ENCODE results near the gene BRME1. TPM values are rescaled to one million over a fixed set of nuclear protein-coding genes. Genes with fewer than 3 reads are reported as not detected.

The BRME1 gene
- total and polyA plus RNA-seq, 2 of the 13 experiments (the other 11 are each of a cell fraction or from before 2014, with no cell fraction given) = 0.74 to 1.5 TPM

GRCh38 chr19:13833330-13834243, 72.3 kb downstream of the BRME1 start (continued):
- 0 out of 2 replicates have a peak, but pooled peaks have one; percentile 11 for TF ChIP-seq ZNF772 (CRISPR knock-in tag; IDR thresholded peaks at IDR 0.05)
- no peak for TF ChIP-seq ZNF775 (CRISPR knock-in tag; IDR thresholded peaks at IDR 0.05; ENCODE audit: borderline replicate concordance)
- peak; percentile 47 for TF ChIP-seq SALL1 (CRISPR knock-in tag; IDR thresholded peaks at IDR 0.05)
- peak; percentile 84; the same call in 1 of the 2 replicates for TF ChIP-seq BCL3 (CRISPR knock-in tag; IDR thresholded peaks at IDR 0.05)
- peak; percentile 68 for TF ChIP-seq POLR2G (IDR thresholded peaks at IDR 0.05; ENCODE audit: low read depth, low read length)
- 0 out of 2 replicates have a peak, but pooled peaks have one; percentile 52 for TF ChIP-seq HDAC1 (CRISPR knock-in tag; IDR thresholded peaks at IDR 0.05)
- TF ChIP-seq HOXA3 (CRISPR knock-in tag; IDR thresholded peaks at IDR 0.05) = peak; percentile 50
- TF ChIP-seq ZNF574 (CRISPR knock-in tag; IDR thresholded peaks at IDR 0.05) = peak; percentile 40; the same call in 1 of the 2 replicates
- no peak for TF ChIP-seq NAIF1 (CRISPR knock-in tag; IDR thresholded peaks at IDR 0.05; ENCODE audit: borderline replicate concordance)
- 0 out of 2 replicates have a peak, but pooled peaks have one; percentile 9 for TF ChIP-seq BHLHE40 (IDR thresholded peaks at IDR 0.05; ENCODE audit: low read length)
- TF ChIP-seq MED1 (CRISPR knock-in tag; IDR thresholded peaks at IDR 0.05) = peak; percentile 43; the same call in 1 of the 2 replicates
- 0 out of 2 replicates have a peak, but pooled peaks have one; percentile 24 for TF ChIP-seq ZNF232 (CRISPR knock-in tag; IDR thresholded peaks at IDR 0.05; ENCODE audit: borderline replicate concordance)
- 0 out of 2 replicates have a peak, but pooled peaks have one; percentile 33 for TF ChIP-seq ZNF607 (CRISPR knock-in tag; IDR thresholded peaks at IDR 0.05; ENCODE audit: borderline replicate concordance)
- TF ChIP-seq ZNF724P (CRISPR knock-in tag; IDR thresholded peaks at IDR 0.05; ENCODE audit: borderline replicate concordance) = 0 out of 2 replicates have a peak, but pooled peaks have one; percentile 32
- no peak for TF ChIP-seq SRF (IDR thresholded peaks at IDR 0.05; ENCODE audit: low read depth, low read length)
- peak; percentile 30; the same call in 1 of the 2 replicates for TF ChIP-seq MYC (CRISPR knock-in tag; IDR thresholded peaks at IDR 0.05; ENCODE audit: borderline replicate concordance)
- TF ChIP-seq TFDP1 (CRISPR knock-in tag; IDR thresholded peaks at IDR 0.05; ENCODE audit: borderline replicate concordance) = peak; percentile 62; the same call in 1 of the 2 replicates
- TF ChIP-seq KDM3A (CRISPR knock-in tag; IDR thresholded peaks at IDR 0.05; ENCODE audit: low read depth) = peak; percentile 45; the same call in 1 of the 2 replicates
- peak; percentile 39; the same call in 1 of the 2 replicates for TF ChIP-seq ELF1 (CRISPR knock-in tag; IDR thresholded peaks at IDR 0.05)
- TF ChIP-seq ZNF337 (CRISPR knock-in tag; IDR thresholded peaks at IDR 0.05; ENCODE audit: borderline replicate concordance, low read depth) = 0 out of 2 replicates have a peak, but pooled peaks have one; percentile 24
- TF ChIP-seq ZNF792 (CRISPR knock-in tag; IDR thresholded peaks at IDR 0.05) = peak; percentile 42; the same call in 1 of the 2 replicates
